HG03135 (cell line): ENCODE results near the gene OCIAD2.
A peak's percentile ranks its signal among the peaks of the same experiment; 100 is the strongest.
"Not testable (repeated sequence)": the region's sequence is repeated elsewhere in the genome, so short reads cannot be mapped to it uniquely, and the experiment has no call there.

Source experiments
- ATAC-seq: cut with Tn5 transposase; IDR thresholded peaks from one replicate; pipeline ENCODE4 v1.9.1; 2021; ENCODE audit warnings: mild to moderate bottlenecking, moderate library complexity; ENCODE audit not compliant: unreplicated experiment

OCIAD2 gene, protein sequence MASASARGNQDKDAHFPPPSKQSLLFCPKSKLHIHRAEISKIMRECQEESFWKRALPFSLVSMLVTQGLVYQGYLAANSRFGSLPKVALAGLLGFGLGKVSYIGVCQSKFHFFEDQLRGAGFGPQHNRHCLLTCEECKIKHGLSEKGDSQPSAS

DNA sequence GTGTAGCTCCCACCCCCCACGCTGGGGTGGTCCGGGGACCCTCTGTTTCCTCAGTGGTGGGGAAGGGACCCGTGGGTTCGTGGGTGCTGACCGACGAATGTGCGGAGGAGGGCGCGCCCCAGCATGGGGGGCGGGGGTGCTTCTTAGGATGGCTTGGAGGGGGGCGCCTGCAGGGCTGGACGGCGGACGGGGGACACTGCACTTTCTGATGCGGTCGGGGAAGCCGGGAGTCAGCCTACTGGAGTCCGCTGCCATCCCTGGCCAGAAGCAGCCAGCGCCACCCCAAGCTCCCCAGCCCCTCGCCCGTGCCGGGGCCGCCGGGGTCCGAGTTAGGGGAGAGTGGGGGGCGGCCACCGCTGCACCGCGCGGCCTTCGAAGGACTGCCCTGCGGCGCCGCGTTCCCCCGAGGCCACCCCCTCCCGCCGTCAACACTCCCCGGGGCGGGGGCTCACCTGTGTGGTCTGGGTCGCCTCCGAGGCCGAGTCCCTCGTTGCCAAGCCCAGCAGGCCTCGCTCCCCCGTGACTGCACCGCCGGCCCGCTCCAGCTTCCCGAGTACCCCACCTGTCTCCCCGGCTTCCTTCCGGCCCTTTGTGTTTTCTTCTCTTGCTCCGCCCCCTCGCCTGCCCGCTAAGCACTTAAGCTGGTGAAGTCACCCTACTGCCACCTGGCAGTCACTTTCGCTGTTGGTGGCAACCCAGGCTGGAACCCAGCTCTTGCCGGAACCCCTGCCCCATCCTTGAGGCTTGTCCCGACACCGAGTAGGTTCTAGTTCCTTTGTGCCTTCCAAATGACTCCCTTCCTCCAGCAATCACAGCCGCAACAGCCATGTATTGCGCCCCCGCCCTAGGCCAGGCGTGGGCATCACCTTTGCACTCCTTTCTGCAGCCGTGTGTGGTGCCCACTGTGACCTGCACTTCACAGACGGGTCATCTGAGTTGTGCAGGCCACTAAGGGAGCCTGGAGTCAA lies at the start of gene OCIAD2:
OCIAD2 (minus strand) TSS at position 569 of the 968 bp plus-strand sequence. CDS start 2,225 bp downstream, outside the sequence.
- peak; percentile 92 for ATAC-seq

DNA sequence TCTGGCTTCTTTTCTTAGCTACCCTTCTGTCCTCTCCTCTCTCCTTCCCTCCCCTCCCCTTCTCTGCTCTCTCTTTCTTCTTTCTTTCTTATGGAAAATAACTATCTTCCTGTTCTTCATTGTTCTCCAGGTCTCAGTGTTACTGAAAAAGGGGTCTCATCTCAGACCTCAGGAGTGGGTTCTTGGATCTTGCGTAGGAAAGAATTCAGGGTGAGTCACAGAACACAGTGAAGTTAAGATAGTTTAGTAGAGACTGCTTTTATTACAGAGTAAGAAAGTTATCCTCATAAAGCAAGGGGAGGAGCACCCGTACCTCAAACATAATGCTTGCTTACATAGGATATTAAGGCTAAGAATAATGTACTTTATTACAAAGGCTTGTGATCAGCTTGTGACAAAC lies 47.7 kb upstream of the OCIAD2 start:
- no peak for ATAC-seq

DNA sequence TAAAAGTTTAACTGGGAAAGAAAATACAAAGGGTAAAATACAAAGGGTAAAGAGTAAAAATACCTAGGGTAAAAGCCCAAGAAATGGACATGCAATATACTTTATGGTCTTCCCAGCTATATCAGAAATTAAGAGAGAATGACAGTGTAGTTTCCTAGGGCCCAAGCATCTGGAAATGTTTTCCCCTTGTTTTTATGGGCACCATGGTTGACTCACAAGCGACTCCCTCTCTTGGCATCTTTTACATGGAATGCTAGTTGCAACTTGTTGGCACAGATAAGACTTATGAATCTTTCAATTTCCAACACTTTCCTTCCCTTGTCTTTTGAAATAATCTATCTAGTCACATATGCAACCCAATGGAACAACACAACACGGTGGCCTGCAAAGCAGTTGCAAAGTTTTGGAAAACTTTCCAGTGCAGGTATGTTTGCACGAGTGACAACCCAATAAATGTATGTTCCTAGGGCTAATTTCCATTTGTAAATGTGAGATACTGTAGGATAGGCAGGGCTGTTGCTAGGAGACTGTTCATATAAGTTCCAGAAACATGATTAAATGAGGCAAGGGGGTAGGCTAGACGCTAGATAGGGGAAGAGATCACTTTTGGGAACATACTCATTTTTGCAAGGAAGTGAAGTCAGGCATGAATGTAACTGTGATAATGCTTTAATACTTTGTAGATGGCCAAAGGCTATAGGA lies 43.1 kb upstream of the OCIAD2 start:
- no peak for ATAC-seq

DNA sequence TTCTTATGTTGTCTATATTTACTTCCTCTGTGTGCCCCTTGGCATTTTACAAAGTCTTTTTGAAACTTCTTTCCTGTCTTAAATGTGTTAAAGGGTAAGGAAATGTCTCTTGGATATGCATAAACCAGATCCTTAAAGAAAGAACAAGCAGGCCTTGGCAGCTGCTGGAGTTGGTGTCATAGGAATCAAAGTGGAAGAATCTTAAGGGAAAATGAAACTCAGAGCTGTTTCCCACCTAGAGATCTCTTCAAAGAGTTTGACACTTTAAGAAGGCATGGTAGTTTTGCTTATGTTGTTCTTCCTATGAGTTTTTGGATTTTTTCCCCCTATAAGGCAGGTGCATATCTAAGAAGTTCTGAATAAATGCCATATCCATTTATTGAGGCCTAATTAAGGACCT lies 42.5 kb upstream of the OCIAD2 start:
- no peak for ATAC-seq

DNA sequence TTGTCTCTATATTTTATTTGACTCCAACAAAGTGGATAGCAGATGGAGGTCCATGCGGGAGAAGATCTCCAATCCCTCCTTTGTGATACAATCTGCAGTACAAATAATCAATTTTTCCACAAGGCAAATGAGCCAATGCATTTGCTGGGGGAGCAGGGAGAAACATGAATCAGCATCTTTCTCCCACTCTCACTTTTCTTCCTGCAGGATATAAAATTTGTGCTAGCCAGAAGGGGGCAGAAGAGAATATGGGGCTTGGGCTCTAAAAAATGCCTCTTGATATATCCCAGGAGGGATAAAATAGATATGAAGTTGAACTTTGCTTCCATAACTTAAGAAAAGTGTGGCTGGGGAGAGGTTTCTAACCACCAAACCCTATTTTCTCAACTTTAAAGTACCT lies 41.2 kb upstream of the OCIAD2 start:
- no peak for ATAC-seq

DNA sequence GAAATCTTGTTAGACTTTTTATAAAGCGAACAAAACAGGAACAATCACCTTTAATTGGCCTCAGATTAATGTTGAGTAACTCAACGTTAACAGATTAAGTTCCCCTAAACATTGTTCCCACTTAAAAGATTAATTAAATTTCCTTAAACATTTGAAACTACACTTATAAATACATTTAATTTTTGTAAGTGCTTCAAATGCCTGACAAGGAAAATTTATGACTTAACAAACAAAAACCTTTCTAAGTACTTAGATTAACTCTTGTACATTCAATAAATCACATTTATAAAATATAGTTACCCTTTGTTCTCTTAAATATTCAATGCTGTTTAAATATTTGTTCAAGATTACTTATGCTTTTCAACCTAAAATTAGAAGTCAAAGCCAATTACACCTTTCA lies 39.4 kb upstream of the OCIAD2 start:
- ATAC-seq: no peak

DNA sequence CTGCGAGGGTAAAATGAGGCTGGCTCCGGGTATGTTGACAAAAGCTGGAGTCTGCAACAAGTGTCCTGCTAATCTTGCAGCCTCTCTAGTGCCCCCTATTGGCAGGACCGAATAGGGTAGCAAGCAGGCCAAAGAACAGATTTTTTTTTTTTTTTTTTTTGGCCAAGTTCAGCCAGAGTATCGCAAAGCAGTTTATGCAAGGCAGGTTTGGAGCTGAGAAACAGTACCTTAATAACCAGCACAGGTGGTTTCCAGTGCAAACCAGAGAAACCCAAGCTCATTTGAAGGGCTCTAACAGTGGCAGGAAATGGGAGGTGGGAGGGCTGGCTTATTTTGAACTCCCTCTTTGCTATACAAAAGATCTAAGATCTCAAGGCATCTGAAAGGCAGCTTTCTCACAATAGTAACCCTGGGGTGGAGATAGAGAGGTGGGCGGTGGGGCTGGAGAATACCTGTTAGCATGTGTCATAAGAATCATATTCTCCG lies 38.2 kb upstream of the OCIAD2 start:
- ATAC-seq: no peak

DNA sequence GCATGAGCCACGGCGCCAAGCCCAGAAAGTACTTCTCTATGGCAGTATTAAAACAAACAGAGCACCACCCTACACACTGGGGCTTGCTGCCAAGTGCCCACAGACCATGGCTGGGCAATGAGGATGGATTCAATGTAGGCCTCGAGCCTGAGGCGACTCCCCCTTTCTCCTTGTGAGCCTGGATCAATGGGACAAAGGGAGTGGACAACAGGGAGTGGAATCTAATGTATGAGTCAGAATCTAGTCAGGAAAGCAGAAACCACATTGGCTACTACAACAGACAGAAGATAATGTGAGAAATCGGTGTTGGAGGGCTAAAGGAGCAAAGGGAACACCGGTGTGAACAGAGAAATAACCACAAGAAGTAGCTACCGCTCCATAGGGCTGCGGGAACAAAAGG lies 37.7 kb upstream of the OCIAD2 start:
- ATAC-seq: no peak

DNA sequence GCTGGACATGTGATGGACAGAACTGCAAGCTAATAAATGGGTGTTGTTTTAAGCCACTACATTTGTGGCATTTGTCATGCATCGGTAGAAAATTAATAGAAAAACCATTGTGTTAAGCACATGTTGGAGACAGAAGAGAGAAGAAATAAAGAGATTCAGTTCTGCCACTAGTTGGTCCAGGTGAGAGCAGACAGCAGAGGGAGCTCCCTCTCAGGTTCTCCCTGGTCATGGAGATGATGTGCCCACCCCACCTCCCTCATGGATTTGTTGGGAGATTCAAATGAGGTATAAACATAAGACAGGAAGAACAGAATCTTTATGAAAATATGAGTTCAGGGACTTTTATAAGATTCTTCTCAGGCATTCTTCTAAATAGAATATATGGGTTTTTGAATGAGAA lies 36.8 kb upstream of the OCIAD2 start:
- no peak for ATAC-seq

DNA sequence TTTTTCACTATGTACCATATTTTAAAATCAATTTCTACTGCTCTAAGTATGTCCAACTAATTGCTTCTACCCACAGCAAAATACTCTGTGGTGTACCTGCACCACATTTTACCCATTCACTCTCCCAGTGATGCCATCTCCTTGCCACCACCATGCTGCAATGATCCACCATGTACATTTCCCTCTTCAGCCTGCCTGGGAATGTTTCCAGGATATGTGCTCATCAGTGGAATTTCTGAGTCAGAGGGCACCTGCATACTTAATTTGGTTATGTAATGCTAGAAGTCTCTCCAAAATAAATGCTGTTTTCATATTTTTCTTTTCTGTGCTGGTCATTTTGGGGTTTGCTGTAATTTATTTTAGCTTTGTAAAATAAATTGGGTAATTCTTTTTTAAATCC lies 33.2 kb upstream of the OCIAD2 start:
- ATAC-seq: no peak

DNA sequence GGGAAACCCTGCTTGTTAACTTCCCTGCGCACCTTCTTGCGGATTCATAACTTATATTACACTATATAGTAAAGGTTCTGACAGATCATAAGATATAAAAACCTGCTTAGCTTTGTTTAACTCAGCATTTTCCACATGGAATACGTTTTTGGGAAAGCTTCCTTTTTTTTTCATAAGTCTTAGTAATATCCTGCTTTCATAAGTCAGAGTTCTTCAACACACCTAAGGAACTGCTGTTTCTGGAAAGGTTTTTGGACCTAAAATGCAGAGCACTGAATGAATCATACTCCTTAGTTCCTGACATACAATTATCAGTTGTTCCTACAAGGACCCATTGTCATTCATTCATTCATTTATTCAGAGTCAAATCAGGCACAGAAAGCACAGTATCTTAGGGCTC lies 32.3 kb upstream of the OCIAD2 start:
- ATAC-seq: no peak

DNA sequence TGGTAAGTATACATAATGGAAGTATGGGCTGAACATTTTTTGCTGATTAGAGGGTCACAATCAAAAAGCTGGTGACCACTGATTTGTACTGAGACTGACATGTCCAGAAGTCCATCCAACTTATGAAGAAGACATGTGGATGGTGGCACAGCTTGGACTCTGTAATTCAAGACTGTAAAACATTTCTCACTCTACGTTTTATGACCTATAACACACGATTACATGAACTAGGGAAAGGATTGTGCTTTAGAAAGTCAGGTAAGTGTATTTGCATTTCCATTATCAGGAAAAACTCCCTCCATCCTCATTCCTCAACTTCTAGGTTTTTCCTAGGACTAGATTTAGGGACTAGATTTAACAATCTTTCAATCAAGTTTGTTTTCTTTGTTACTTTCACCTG lies 30.5 kb upstream of the OCIAD2 start:
- ATAC-seq: no peak

DNA sequence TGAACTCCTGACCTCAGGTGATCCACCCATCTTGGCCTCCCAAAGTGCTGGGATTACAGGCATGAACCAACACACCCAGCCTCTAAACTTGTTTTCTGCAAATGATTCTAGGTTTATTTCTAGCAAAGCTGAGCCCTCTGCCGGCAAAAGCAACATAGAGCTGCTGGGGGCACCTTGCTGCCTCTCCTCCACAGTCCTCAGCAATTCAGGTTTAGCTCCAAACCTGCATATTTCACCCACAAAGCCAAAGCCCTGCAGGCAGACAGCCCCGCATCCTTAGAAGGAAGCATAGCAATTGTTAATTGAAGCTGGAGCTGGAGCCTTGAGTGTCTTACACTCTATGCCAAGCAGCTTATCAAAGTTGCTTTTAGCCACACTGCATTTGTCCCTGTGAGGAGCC lies 24.9 kb upstream of the OCIAD2 start:
- no peak for ATAC-seq

DNA sequence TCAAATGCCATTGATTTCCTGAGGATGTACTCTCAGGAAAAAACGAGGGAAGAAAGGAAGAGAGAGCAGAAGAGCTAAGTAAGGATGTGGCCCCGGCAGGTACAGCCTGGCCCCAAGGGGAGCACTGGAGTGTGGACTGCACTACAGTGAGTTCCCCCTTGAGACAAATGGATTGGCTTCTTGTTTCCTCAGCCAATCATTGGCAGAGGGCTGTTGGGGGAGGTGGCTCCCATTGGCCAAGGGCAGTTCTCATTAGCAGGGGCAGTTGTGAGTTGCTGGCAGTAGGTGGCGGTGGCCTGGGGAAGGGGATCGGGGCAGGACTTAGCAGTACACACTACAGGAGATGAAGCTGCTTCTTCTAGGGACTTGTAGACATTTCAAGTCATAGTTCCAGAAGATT lies 24.1 kb upstream of the OCIAD2 start:
- ATAC-seq: no peak

DNA sequence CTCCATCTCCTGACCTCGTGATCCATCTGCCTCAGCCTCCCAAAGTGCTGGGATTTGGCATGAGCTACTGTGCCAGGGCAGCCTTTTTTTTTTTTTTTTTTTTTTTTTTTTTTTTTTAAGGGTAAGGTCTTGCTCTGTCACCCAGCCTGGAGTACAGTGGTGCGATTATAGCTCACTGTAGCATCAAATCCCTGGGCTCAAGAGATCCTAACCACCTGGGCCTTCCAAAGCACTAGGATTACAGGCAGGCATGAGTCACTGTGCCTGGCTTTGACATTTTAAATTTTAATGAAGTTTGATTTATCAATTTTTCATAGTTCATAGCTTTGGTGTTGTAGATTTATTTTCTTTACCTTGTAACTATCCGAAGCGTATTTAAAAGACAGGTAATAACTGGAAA lies 17.8 kb upstream of the OCIAD2 start:
- no peak for ATAC-seq

DNA sequence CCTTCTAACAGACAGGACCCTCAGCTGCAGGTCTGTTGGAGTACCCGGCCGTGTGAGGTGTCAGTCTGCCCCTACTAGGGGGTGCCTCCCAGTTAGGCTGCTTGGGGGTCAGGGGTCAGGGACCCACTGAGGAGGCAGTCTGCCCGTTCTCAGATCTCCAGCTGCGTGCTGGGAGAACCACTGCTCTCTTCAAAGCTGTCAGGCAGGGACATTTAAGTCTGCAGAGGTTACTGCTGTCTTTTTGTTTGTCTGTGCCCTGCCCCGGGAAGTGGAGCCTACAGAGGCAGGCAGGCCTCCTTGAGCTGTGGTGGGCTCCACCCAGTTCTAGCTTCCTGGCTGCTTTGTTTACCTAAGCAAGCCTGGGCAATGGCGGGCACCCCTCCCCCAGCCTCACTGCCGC lies 16.5 kb upstream of the OCIAD2 start:
- not testable (repeated sequence) for ATAC-seq

DNA sequence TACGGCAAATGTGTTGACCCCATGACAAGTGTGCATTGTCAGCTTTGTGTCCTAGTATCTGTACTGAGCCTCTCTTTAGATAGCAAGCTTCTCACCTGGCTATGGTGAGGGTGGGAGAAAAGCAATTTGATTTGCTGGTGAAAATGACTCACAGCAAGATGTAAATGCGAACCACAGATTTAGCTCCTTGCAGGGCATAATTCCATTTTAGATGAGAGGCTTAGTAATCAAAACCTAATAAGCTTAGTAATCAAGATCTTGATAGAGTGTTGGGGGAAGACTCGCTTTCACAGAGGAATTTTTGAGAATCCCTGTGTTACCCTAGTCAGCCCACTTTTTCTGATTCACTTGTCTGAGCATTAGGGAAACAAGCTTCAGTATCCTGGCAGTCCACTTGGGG lies 7.7 kb upstream of the OCIAD2 start:
- ATAC-seq: no peak

DNA sequence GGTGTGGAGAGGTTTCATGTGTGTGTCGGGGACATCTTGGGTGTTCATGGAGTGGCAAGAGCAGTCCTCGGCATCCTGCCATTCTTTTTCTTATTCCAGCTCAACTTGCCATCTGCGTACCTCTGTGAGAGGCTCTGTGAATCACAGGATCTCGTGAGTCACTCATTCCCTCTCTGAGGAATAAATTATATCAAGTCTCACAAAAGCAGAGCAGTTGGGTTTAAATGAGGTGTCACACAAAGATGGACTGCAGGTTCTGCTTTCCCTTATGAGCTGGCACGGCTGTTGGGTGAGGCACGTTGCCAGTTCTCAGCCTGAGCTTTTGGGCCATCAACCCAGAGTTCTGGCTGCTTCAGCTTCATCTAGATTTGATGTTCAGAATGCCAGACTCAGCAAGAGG lies 6.8 kb upstream of the OCIAD2 start:
- no peak for ATAC-seq

DNA sequence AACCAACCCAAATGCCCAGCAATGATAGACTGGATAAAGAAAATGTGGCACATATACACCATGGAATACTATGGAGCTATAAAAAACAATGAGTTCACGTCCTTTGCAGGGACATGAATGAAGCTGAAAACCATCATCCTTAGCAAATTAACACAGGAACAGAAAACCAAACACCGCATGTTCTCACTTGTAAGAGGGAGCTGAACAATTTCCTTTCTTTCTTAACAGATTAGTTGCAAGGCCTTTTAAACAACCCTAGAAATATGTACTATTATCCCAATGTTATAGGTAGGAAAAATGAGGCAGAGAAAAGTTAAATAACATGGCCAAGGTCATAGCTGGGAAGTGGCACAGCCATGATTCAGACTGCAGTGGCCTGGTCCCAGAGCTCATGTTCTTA lies 5.8 kb upstream of the OCIAD2 start:
- ATAC-seq: no peak

DNA sequence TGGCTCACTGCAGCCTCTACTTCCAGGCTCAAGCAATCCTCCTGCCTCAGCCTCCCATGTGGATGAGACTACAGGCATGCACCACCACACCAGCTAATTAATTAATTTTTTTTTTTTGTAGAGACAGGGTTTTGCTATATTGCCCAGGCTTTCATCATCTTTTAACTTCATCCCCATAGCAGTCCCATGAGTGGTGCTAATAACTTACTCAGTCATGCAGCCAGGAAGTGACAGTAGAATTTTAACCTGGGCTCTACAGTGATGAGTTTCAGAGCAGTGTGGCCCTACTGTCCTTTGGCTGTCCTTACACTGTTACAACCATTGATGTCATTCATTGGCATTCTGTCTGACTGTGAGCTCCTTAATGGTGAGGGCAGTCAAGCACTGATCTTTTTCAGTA lies 3.9 kb upstream of the OCIAD2 start:
- no peak for ATAC-seq

DNA sequence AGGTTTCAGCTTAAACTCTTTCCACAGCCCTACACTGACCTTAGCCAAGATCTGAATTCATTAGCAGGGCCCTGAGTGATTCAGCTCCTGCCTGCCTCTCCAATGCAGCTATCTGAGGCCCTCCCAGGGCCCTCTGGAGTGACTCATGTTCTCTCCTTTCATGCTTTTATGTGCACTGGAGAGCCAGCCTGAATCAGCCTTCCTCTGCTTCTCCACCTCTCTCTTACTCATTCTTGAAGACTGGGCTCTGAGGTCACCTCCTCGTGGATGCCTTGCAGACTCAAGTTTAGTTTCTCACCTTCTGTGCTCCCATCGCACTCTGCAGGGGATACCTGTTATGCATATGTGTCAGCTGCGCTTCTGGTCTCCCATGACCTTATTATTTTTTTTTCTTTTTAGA lies 3.1 kb upstream of the OCIAD2 start:
- ATAC-seq: no peak

DNA sequence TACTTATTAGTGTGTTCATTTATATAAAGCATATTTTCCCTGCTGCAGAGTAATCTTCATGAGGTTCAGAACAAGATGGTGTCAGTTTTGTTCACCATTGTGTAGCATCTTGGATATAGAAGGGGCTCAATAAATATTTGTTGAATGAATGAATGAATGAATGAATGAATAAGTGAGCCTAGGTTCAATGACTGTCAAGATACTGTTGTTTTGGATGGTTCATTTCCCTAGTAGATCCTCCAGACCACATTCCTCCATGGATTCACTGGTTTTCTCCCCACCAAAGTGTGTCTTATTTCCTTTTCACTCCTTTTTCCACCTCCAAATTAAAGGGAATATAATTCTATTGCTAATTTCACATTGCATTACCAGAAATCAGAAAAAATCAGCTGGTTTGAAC lies 2.1 kb upstream of the OCIAD2 start:
- no peak for ATAC-seq
